ENCODE results near the gene GLP1R.

DNA sequence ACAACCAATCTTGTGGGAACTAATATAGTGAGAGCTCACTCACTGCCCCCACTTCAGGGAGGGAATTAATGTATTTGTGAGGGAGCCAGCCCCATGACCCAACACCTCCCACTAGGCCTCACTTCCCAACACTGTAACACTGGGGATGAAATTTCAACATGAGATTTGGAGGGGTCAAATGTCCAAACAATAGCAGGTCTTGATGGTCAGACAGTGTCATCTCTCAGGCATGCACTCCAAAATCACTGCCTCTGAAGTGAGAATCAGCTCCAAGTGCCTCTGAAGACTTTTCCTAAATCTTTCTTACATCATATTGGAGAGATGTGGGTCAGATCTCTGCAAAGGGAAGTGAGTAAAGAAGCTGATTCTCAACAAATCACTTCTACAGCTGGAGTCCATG lies 80.3 kb downstream of the GLP1R start:
- TF ChIP-seq CTCF (IDR thresholded peaks at IDR 0.05; ENCODE audit: poor library complexity, severe bottlenecking), result no peak
- no peak for TF ChIP-seq RAD21 (conservative IDR thresholded peaks at IDR 0.05)
- TF ChIP-seq, protein P1, sequence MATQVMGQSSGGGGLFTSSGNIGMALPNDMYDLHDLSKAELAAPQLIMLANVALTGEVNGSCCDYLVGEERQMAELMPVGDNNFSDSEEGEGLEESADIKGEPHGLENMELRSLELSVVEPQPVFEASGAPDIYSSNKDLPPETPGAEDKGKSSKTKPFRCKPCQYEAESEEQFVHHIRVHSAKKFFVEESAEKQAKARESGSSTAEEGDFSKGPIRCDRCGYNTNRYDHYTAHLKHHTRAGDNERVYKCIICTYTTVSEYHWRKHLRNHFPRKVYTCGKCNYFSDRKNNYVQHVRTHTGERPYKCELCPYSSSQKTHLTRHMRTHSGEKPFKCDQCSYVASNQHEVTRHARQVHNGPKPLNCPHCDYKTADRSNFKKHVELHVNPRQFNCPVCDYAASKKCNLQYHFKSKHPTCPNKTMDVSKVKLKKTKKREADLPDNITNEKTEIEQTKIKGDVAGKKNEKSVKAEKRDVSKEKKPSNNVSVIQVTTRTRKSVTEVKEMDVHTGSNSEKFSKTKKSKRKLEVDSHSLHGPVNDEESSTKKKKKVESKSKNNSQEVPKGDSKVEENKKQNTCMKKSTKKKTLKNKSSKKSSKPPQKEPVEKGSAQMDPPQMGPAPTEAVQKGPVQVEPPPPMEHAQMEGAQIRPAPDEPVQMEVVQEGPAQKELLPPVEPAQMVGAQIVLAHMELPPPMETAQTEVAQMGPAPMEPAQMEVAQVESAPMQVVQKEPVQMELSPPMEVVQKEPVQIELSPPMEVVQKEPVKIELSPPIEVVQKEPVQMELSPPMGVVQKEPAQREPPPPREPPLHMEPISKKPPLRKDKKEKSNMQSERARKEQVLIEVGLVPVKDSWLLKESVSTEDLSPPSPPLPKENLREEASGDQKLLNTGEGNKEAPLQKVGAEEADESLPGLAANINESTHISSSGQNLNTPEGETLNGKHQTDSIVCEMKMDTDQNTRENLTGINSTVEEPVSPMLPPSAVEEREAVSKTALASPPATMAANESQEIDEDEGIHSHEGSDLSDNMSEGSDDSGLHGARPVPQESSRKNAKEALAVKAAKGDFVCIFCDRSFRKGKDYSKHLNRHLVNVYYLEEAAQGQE (IDR thresholded peaks at IDR 0.05; ENCODE audit: borderline replicate concordance), result no peak
- no peak for TF ChIP-seq POLR2AphosphoS5 (IDR thresholded peaks at IDR 0.05)
- TF ChIP-seq TAF1 (IDR thresholded peaks at IDR 0.05; ENCODE audit: low read depth), result no peak

Measured in neural cell (in vitro differentiated cells).